B cell (primary cell): ENCODE measurements around the gene DAZ1. TPM values are rescaled to one million over a fixed set of nuclear protein-coding genes. Genes with fewer than 3 reads are reported as not detected.
"Not testable (repeated sequence)": the region's sequence is repeated elsewhere in the genome, so short reads cannot be mapped to it uniquely, and the experiment has no call there.

Experiments used
- ATAC-seq: fragments of 200-7000 bp; cut with Tn5 transposase; one replicate; pipeline ENCODE4 v1.10.0; 2021; ENCODE audit warnings: low read depth, mild to moderate bottlenecking, moderate number of reproducible peaks, moderate library complexity
- CTCF ChIA-PET: fragments of 350-600 bp; sonication (Branson Sonifier 250); formaldehyde crosslinking; loops from one replicate; lab custom pipeline; 2021; ENCODE audit warnings: antibody characterized with exemption, inconsistent platforms; lab: Charles Lee
- POLR2A ChIA-PET: fragments of 350-600 bp; sonication (Branson Sonifier 250); formaldehyde crosslinking; loops from one replicate; lab custom pipeline; 2021; ENCODE audit warnings: antibody characterized with exemption; lab: Charles Lee
- DNase-seq: peaks from one replicate; pipeline ENCODE4 v3.0.0; 2013
- H2AFZ ChIP-seq: 2 replicates; pipeline ENCODE4 v1.6.1; 2012; ENCODE audit warnings: mild to moderate bottlenecking, low read depth, low read length; ENCODE audit not compliant: insufficient read depth, poor library complexity, severe bottlenecking
- H3K27ac ChIP-seq, 2 donors: 1 replicate in 1 of 2; 2 replicates in 1 of 2; pipeline ENCODE4 v1.5.1; 2012 to 2013; ENCODE audit warnings: low read length in 2 of 2, mild to moderate bottlenecking in 2 of 2, moderate library complexity in 1 of 2
- H3K27me3 ChIP-seq, 4 experiments: fragments of 200-600 bp in 1 of 4; sonication (generic) in 1 of 4; replicated peaks in 1 of 4; 1 replicate in 2 of 4; 2 replicates in 2 of 4; pipeline versions ENCODE4 v1.6.1 to v1.7.0; 2013 to 2016; ENCODE audit warnings: low read length in 3 of 4, mild to moderate bottlenecking in 2 of 4, mixed read lengths in 1 of 4, moderate library complexity in 1 of 4; ENCODE audit not compliant: insufficient read depth in 4 of 4, control insufficient read depth in 3 of 4; ENCODE audit errors: control extremely low read depth in 1 of 4
- H3K36me3 ChIP-seq, 2 experiments: replicated peaks in 1 of 2; 1 replicate in 1 of 2; 2 replicates in 1 of 2; pipeline versions ENCODE4 v1.6.1 to v1.7.1; 2013; ENCODE audit warnings: low read length in 1 of 2; ENCODE audit not compliant: insufficient read depth in 2 of 2, control insufficient read depth in 1 of 2; ENCODE audit errors: control extremely low read depth in 1 of 2, extremely low read depth in 1 of 2
- H3K4me1 ChIP-seq, 2 donors: fragments of 200-600 bp in 1 of 2; sonication (generic) in 1 of 2; 1 replicate in 1 of 2; 2 replicates in 1 of 2; pipeline versions ENCODE4 v1.5.1 to v1.6.1; 2013 to 2017; ENCODE audit warnings: low read length in 2 of 2; ENCODE audit not compliant: control insufficient read depth in 2 of 2, insufficient read depth in 2 of 2
- H3K4me2 ChIP-seq: replicated peaks from 2 replicates; pipeline ENCODE3; 2012; ENCODE audit warnings: mild to moderate bottlenecking, low read depth, low read length; ENCODE audit not compliant: poor library complexity, severe bottlenecking
- H3K4me3 ChIP-seq, 5 experiments: fragments of 200-600 bp in 1 of 5; sonication (generic) in 1 of 5; 1 replicate in 3 of 5; 2 replicates in 2 of 5; pipeline versions ENCODE4 v1.5.1 to v1.7.0; 2011 to 2016; ENCODE audit warnings: low read length in 4 of 5, mild to moderate bottlenecking in 4 of 5, low read depth in 2 of 5, control low read depth in 1 of 5, moderate library complexity in 1 of 5; ENCODE audit not compliant: insufficient read depth in 1 of 5; ENCODE audit errors: control extremely low read depth in 1 of 5, extremely low read depth in 1 of 5
- H3K79me2 ChIP-seq: fragments of 200-600 bp; sonication (generic); one replicate; pipeline ENCODE4 v1.6.0; 2016; ENCODE audit warnings: low read length; ENCODE audit not compliant: control insufficient read depth, insufficient read depth
- H3K9ac ChIP-seq: fragments of 200-600 bp; sonication (generic); 2 replicates; pipeline ENCODE4 v1.6.1; 2017; ENCODE audit warnings: mild to moderate bottlenecking, low read length, moderate library complexity
- H3K9me3 ChIP-seq, 3 donors: one replicate each; pipeline versions ENCODE4 v1.6.1 to v1.7.1; 2013; ENCODE audit warnings: low read length in 2 of 3; ENCODE audit not compliant: control insufficient read depth in 2 of 3, insufficient read depth in 1 of 3; ENCODE audit errors: control extremely low read depth in 1 of 3
- H4K20me1 ChIP-seq: 2 replicates; pipeline ENCODE4 v1.6.0; 2012; ENCODE audit warnings: mild to moderate bottlenecking, low read length; ENCODE audit not compliant: insufficient read depth, control insufficient read depth, poor library complexity, severe bottlenecking
- H3K27ac Mint-ChIP-seq: one replicate; pipeline ENCODE4 v1.8.0; 2021; ENCODE audit warnings: mixed read lengths
- H3K27me3 Mint-ChIP-seq: one replicate; pipeline ENCODE4 v1.8.0; 2021; ENCODE audit warnings: mixed read lengths
- H3K4me1 Mint-ChIP-seq: one replicate; pipeline ENCODE4 v1.8.0; 2021; ENCODE audit warnings: mixed read lengths
- H3K4me3 Mint-ChIP-seq: one replicate; pipeline ENCODE4 v1.8.0; 2021; ENCODE audit warnings: mixed read lengths
- H3K9me3 Mint-ChIP-seq: one replicate; pipeline ENCODE4 v1.8.0; 2022; ENCODE audit warnings: mixed read lengths; ENCODE audit not compliant: insufficient read depth
- WGBS: methylation state at CpG from one replicate; pipeline ENCODE4 v1.1.5; 2013; ENCODE audit warnings: missing lambda C conversion rate; ENCODE audit not compliant: insufficient coverage; 5-methylcytosine and 5-hydroxymethylcytosine counted together
- intact Hi-C: fragments of 100-400 bp; cut with micrococcal nuclease; formaldehyde crosslinking; loops from one replicate; pipeline ENCODE4 v1.10.0; 2022
- polyA minus RNA-seq: library from RNA; depleted of rRNA, polyadenylated mRNA; stranded (reverse); fragments of >200 nt; gene quantifications from 2 replicates; pipeline ENCODE4 v1.2.3, GENCODE V29; 2012
- polyA plus RNA-seq: library from polyadenylated mRNA; depleted of rRNA; stranded (reverse); fragments of >200 nt; gene quantifications from 2 replicates; pipeline ENCODE4 v1.2.3, GENCODE V29; 2012
- total RNA-seq, 2 donors: library from RNA; stranded (reverse); fragments of 120-200 nt in 1 of 2; gene quantifications; 1 replicate in 1 of 2; 2 replicates in 1 of 2; pipeline versions ENCODE4 v1.2.3 to v1.2.4, GENCODE V29; 2013 to 2022

The DAZ1 gene, protein sequence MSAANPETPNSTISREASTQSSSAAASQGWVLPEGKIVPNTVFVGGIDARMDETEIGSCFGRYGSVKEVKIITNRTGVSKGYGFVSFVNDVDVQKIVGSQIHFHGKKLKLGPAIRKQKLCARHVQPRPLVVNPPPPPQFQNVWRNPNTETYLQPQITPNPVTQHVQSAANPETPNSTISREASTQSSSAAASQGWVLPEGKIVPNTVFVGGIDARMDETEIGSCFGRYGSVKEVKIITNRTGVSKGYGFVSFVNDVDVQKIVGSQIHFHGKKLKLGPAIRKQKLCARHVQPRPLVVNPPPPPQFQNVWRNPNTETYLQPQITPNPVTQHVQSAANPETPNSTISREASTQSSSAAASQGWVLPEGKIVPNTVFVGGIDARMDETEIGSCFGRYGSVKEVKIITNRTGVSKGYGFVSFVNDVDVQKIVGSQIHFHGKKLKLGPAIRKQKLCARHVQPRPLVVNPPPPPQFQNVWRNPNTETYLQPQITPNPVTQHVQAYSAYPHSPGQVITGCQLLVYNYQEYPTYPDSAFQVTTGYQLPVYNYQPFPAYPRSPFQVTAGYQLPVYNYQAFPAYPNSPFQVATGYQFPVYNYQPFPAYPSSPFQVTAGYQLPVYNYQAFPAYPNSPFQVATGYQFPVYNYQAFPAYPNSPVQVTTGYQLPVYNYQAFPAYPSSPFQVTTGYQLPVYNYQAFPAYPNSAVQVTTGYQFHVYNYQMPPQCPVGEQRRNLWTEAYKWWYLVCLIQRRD
- not detected in 2 replicates for total RNA-seq
- total RNA-seq (2013) = not detected
- polyA plus RNA-seq = not detected in 2 replicates
- polyA minus RNA-seq = not detected in 2 replicates

DNA sequence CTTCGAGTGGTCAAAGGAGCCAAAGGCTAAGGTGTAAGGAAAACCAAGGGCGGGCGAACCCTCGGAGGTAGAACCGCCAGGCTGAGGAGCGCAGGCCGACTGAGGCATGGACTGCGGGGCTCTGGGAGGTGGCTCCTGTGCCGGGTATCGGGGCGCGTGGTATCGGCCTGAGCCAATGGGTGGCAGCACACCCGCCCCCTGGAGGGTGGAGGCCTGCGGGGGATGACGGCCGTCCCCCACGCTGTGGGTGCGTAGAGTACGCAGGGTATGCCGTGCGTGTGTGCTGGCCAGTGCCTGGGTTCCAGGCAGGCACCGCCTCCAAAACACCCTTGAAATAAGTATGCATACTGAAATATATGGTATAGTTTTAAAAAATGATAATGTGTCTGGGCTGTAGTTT is at the start of gene DAZ1:
TSS of gene DAZ1 (minus strand) at position 101 of the 400 bp plus-strand sequence. CDS start 208 bp downstream, outside the sequence.
- H3K79me2 ChIP-seq, H3K27me3 ChIP-seq, DNase-seq, POLR2A ChIA-PET, H3K4me1 ChIP-seq, ATAC-seq, H3K9me3 ChIP-seq, intact Hi-C loops, H2AFZ ChIP-seq, H4K20me1 ChIP-seq, H3K4me3 ChIP-seq, H3K9me3 Mint-ChIP-seq, H3K36me3 ChIP-seq, H3K27ac ChIP-seq, H3K9ac ChIP-seq, H3K27me3 Mint-ChIP-seq, H3K4me3 Mint-ChIP-seq, CTCF ChIA-PET, H3K27ac Mint-ChIP-seq, H3K4me1 Mint-ChIP-seq, H3K4me2 ChIP-seq: not testable (repeated sequence)
- WGBS = no CpG with 5 or more reads among the region's 23 CpGs

DNA sequence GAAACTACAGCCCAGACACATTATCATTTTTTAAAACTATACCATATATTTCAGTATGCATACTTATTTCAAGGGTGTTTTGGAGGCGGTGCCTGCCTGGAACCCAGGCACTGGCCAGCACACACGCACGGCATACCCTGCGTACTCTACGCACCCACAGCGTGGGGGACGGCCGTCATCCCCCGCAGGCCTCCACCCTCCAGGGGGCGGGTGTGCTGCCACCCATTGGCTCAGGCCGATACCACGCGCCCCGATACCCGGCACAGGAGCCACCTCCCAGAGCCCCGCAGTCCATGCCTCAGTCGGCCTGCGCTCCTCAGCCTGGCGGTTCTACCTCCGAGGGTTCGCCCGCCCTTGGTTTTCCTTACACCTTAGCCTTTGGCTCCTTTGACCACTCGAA is 20.4 kb upstream of the DAZ1 start, which contains the start of gene DAZ2:
TSS of gene DAZ2 (plus strand) at position 301 of the 400 bp plus-strand sequence. CDS start 208 bp downstream, outside the sequence.
- H3K4me1 Mint-ChIP-seq, H3K27me3 Mint-ChIP-seq, POLR2A ChIA-PET, H3K4me1 ChIP-seq, CTCF ChIA-PET, intact Hi-C loops, DNase-seq, H3K4me2 ChIP-seq, H2AFZ ChIP-seq, H3K79me2 ChIP-seq, H3K27ac Mint-ChIP-seq, H3K4me3 ChIP-seq, H3K36me3 ChIP-seq, ATAC-seq, H3K27ac ChIP-seq, H3K27me3 ChIP-seq, H3K9me3 Mint-ChIP-seq, H3K4me3 Mint-ChIP-seq, H3K9ac ChIP-seq, H3K9me3 ChIP-seq, H4K20me1 ChIP-seq: not testable (repeated sequence)
- no CpG with 5 or more reads among the region's 23 CpGs for WGBS

DNA sequence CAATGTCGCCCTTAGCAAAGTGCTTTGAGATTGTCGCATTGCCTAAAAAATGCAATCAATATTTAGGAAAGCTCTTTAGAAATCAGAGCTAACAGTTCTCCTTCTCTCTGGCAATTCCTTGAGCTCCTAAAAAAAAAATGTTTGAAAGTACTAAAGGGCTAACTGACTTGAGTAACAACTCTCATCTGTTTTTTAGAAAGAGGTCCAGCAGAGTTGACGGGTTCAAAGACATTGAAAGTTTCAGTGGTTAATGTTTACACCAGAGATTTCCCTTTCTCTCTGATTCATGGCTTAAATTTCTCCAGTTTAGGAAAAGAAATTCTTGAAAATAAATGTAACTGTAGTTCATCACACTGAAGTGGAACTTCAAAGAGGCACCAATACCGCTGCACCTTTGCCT is 11.9 kb upstream of the DAZ1 start:
- H2AFZ ChIP-seq, DNase-seq, H3K36me3 ChIP-seq, H3K9ac ChIP-seq, H3K4me1 Mint-ChIP-seq, H3K27ac ChIP-seq, H3K27me3 ChIP-seq, H3K4me3 ChIP-seq, H3K9me3 ChIP-seq, H3K4me1 ChIP-seq, H3K79me2 ChIP-seq, H3K4me2 ChIP-seq, CTCF ChIA-PET, H3K27me3 Mint-ChIP-seq, intact Hi-C loops, ATAC-seq, H3K9me3 Mint-ChIP-seq, H4K20me1 ChIP-seq, H3K27ac Mint-ChIP-seq, POLR2A ChIA-PET, H3K4me3 Mint-ChIP-seq: not testable (repeated sequence)
- no CpG with 5 or more reads among the region's 4 CpGs for WGBS
